Measurements from ENCODE around the gene OXGR1. TPM values are rescaled to one million over a fixed set of nuclear protein-coding genes. Genes with fewer than 3 reads are reported as not detected.

Gene OXGR1
- polyA plus RNA-seq, 10 donors = 0.24 to 1.6 (median 0.97) TPM

DNA sequence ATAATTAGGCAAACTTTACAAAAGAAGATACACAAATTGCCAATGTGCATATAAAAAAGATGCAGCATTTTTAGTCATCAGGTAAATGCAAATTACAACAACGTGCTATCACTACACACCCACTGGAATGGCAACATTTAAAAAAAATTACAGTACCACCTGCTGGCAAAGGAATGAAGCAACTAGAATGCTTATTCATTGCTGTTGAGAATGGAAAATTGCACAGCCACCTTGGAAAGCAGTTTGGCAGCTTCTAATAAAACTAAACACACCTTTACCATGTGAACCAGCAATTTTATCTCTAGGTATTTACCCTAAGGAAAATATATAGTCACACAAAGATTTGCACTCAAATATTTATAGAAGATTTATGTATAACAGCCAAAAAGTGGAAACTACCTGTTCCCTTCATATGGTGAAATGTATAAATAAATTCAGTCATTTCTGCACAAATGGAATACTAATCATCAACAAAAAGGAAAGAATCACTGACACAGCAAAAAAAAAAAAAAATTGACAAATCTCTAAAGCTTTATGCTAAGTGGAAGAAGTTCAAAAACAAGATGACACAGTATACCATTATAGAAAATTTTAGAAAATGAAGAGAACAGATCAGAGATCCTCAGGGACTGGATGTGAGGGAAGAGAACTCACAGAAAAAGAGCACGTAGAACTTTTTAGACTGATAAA, 30.3 kb downstream of the OXGR1 start:
- no peak for DNase-seq

DNA sequence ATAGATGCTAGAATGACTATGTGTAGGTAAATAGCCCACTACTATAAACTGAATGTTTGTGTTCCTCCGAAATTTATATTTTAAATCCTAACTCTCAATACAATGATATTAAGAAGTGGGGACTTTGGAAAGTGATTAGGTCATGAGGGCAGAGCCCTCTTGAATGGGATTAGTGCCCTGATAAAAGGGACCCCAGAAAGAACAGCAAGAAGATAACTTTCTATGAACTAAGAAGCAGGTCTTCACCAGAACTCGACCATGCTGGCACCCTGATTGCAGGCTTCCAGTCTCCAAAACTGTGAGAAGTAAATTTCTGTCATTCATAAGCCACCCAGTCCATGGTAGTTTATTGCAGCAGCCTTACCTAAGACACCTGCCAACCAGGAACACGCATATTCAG, 33.9 kb downstream of the OXGR1 start:
- DNase-seq = no peak

DNA sequence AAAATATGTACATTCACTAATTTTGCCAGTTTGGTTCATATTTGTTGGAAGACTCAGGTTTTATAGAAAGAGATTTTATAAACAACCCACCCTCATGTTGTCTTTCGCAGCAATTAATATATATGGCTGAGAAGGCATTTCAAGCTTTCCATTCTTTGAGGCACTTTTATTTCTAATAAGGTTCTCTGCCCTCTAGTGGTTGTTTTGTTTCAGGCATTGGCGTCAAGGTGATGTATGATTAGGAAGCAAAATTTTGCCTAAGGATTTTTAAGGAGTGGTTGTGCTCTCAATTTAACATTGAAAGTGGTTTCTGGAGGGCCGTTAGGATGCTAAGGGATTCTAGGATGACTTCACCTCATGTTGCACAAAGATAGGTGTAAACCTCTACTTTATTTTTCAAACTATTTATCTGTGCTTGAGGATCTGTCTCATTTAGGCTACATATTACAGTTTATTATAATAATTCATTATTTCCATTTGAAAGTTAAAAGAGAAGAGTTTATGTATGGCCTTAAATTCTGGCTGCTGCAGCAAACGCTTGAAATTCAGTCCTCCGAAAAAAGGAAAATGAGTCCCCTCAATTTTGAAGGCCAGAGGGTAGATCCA, 35.9 kb downstream of the OXGR1 start:
- peak; percentile 12 to 46 (median 24) for DNase-seq

DNA sequence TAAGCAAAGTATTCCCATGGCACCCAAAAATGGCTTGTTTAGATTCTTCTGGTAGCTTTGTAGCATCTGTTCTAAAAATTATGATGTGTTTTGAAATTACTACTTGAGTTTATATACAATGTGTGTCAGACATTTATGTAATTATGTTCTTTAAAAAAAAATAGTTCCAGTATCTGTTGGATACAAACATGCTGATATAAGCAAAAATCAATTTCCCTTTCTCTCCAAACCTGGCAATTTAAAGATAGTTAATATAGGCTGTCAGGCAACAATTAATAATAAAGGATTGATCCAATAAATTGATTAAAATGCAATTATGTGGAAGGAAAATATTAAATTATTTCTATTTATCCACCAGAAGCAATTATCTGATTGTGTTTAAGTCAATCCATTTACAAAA, 41.7 kb downstream of the OXGR1 start:
- no peak for DNase-seq

DNA sequence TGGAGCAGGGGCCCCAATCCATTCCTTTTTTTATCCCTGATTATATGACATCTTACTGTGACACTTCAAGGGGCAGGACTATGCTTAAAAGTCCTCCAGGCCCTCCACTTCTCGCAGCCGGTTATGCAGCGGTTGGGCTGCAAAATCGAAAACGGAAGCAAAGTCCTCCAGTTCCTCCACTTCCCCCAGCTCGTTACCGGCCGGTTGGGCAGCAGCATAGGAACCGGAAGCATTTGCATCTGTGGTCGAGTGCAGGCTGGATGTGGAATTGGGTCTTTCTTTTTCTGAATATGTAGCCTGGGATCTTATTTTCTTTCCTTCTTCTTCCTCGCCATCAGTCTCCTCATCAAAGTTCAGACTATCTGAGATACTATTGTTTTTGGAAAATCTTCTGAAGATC, 46.1 kb downstream of the OXGR1 start:
- no peak for DNase-seq

DNA sequence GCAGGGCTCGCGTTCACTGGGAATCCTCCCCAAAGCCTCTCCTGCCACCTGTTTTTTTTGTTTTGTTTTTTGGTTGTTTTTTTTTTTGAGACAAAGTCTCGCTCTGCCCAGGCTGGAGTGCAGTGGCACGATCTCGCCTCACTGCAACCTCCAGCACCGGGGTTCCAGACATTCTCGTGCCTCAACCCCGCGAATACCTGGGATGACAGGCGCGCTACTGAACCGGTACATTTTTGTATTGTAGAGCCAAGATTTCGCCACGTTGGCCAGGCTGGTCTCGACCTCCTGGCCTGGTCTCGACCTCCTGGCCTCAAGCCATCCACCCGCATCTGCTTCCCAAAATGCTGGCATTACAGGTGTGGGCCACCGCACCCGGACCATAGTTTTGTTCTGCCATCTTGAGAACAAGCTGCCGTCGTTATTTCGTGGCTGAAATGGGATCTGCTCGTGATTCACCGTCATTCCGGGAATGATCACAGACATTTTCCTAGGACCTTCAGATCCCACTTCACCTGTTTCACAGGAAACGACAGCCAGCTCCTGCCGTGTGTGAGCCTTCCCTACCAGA, 46.8 kb downstream of the OXGR1 start:
- no peak for DNase-seq

DNA sequence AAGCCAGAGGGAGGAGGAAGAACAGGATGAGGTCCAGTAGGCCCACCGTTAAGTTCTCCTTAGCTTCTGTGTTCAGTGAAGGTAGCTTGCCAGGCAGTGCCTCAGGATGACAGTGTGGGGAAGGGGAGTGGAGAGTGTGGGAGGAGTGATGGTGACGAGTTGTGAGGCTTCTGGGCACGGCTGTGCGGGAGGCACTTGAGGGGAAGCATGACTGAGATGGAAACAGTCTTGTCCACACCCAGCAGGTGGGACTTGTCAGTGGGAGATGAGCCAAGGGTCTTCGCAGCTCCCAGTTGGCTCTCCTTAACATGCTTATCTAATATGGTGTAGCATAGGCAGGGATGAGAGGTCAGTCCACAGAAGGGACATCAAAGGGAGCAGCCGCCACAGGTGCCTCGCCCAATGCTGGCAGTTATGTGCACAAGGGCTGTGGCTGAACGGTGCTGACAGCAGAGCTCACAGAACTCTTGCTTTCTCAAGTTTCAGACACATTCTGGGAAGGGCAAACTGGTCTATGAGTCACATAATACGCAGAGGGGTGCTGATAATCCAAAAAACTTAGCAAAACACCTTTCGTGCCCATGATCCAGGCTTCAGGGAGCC, 47.5 kb downstream of the OXGR1 start:
- no peak for DNase-seq

DNA sequence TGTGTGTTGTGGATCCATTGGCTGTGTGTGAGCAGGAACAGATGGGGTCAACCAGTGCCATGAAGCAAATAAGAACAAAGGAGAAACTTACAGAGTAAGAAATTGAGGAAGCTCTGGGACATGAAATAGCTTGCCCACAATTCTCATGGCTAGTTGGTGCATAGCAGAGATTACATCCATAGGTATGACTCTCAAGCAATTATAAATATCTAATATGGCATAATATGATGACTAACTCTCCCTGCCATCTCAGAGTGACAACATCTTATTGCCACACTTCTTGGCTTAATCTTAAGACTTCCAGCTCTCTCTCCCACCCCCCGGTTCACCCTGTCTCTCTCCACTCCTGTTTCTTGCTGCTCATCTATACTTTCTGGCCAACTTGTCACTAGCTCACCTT, 53.3 kb downstream of the OXGR1 start:
- DNase-seq = no peak

DNA sequence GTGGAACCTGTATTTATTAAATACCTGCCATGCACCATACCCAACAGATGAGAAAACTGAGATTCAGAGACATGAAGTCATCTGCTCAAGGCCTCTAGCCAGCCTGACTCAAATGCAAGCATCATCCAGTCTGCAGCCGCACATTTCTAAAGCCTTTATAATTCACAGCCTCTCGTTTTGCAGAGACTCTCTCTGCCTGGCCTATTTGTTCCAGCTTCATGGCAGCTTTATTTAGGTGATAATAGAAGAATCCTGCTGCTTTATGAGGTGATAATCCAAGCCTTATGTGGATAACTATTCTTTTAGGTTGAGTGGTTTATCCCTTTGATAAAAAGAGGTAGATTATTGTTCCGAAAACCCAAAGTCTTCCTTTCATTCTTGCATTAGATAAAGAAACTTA, 58.4 kb downstream of the OXGR1 start:
- DNase-seq = no peak

Other genes with a start within 250 kb of the OXGR1 start
- 10 to 100 TPM; 25.4 to 40.1 (median 33.9) TPM for gene MBNL2, start 227.9 kb upstream of the OXGR1 start, polyA plus RNA-seq (ENCODE audit: insufficient read length in 10 of 10)

Measured in muscle of back (tissue), 11 donors.